IMR-90 (cell line): ENCODE data around the gene PRKCH. TPM values are rescaled to one million over a fixed set of nuclear protein-coding genes. Genes with fewer than 3 reads are reported as not detected.

ENCODE experiments used
- ATAC-seq: fragments of 200-7000 bp; cut with Tn5 transposase; 2 replicates; pipeline ENCODE4 v1.9.1; 2020; ENCODE audit warnings: low read depth, mild to moderate bottlenecking, moderate library complexity
- BruUV-seq: library from RNA; stranded (reverse); fragments of 400-500 nt; replicated peaks from 2 replicates; lab custom pipeline; 2021; lab: Mats Ljungman, UMichigan
- CTCF ChIA-PET: fragments of 300-600 bp; formaldehyde crosslinking; extraction: SDS; loops from one replicate; lab custom pipeline; 2021; ENCODE audit warnings: antibody characterized with exemption; lab: Yijun Ruan, JAX
- POLR2A ChIA-PET: fragments of 300-600 bp; sonication (Branson Sonifier 250); formaldehyde crosslinking; loops from one replicate; lab custom pipeline; 2022; ENCODE audit warnings: antibody characterized with exemption; ENCODE audit not compliant: unreplicated experiment; lab: Charles Lee
- DNase-seq: peaks from one replicate; pipeline ENCODE4 v3.0.0; 2013
- H2AFZ ChIP-seq: replicated peaks from 2 replicates; pipeline ENCODE3; 2013; ENCODE audit warnings: low read length, mild to moderate bottlenecking; ENCODE audit not compliant: poor library complexity
- H2AK5ac ChIP-seq: 2 replicates; pipeline ENCODE4 v1.6.1; 2013; ENCODE audit warnings: low read depth, low read length, inconsistent platforms
- H2AK9ac ChIP-seq: replicated peaks from 2 replicates; pipeline ENCODE3; 2013; ENCODE audit warnings: mild to moderate bottlenecking, low read depth, low read length, moderate library complexity; ENCODE audit not compliant: poor library complexity
- H2BK120ac ChIP-seq: 2 replicates; pipeline ENCODE4 v1.6.1; 2013; ENCODE audit warnings: low read depth, low read length, inconsistent platforms
- H2BK15ac ChIP-seq: 3 replicates; pipeline ENCODE4 v1.6.1; 2013; ENCODE audit warnings: low read depth, low read length, inconsistent platforms
- H2BK20ac ChIP-seq: 2 replicates; pipeline ENCODE4 v1.6.1; 2013; ENCODE audit warnings: low read depth, mild to moderate bottlenecking, inconsistent platforms, low read length, moderate library complexity
- H2BK5ac ChIP-seq: 2 replicates; pipeline ENCODE4 v1.6.1; 2013; ENCODE audit warnings: mild to moderate bottlenecking, low read depth, low read length, inconsistent platforms; ENCODE audit not compliant: poor library complexity, severe bottlenecking
- H3K14ac ChIP-seq: replicated peaks from 2 replicates; pipeline ENCODE4 v1.6.1; 2013; ENCODE audit warnings: low read depth, low read length, inconsistent platforms
- H3K18ac ChIP-seq: 2 replicates; pipeline ENCODE4 v1.6.1; 2013; ENCODE audit warnings: low read depth, low read length, control low read depth
- H3K23ac ChIP-seq: 2 replicates; pipeline ENCODE4 v1.6.1; 2013; ENCODE audit warnings: low read depth, low read length, inconsistent platforms
- H3K27ac ChIP-seq: 2 replicates; pipeline ENCODE4 v1.5.1; 2013; ENCODE audit warnings: mild to moderate bottlenecking, control low read depth, low read length; ENCODE audit not compliant: insufficient read depth
- H3K27me3 ChIP-seq: 2 replicates; pipeline ENCODE4 v1.6.1; 2013; ENCODE audit warnings: low read length; ENCODE audit not compliant: control insufficient read depth, insufficient read depth
- H3K36me3 ChIP-seq: 2 replicates; pipeline ENCODE4 v1.6.1; 2013; ENCODE audit warnings: low read length, mixed read lengths; ENCODE audit not compliant: control insufficient read depth, insufficient read depth
- H3K4ac ChIP-seq: 2 replicates; pipeline ENCODE4 v1.6.1; 2013; ENCODE audit warnings: low read depth, low read length, inconsistent platforms
- H3K4me1 ChIP-seq: 2 replicates; pipeline ENCODE4 v1.6.1; 2013; ENCODE audit warnings: low read length, mixed read lengths; ENCODE audit not compliant: control insufficient read depth, insufficient read depth
- H3K4me2 ChIP-seq: 2 replicates; pipeline ENCODE4 v1.6.1; 2013; ENCODE audit warnings: low read depth, mild to moderate bottlenecking, control low read depth, low read length, moderate library complexity
- H3K4me3 ChIP-seq: 2 replicates; pipeline ENCODE4 v1.5.1; 2013; ENCODE audit warnings: low read depth, mild to moderate bottlenecking, control low read depth, low read length, moderate library complexity; ENCODE audit not compliant: insufficient read depth
- H3K56ac ChIP-seq: 2 replicates; pipeline ENCODE4 v1.6.1; 2013; ENCODE audit warnings: low read length, inconsistent platforms; ENCODE audit not compliant: insufficient read depth; ENCODE audit errors: extremely low read depth
- H3K79me1 ChIP-seq, 2 experiments: 2 replicates each; pipeline ENCODE4 v1.6.1; 2013; ENCODE audit warnings: low read length in 2 of 2, inconsistent platforms in 1 of 2, low read depth in 1 of 2
- H3K9ac ChIP-seq: 2 replicates; pipeline ENCODE4 v1.6.1; 2013; ENCODE audit warnings: low read depth, low read length, control low read depth
- H3K9me1 ChIP-seq: 2 replicates; pipeline ENCODE4 v1.6.1; 2013; ENCODE audit warnings: low read length, inconsistent platforms; ENCODE audit not compliant: insufficient read depth
- H3K9me3 ChIP-seq: 2 replicates; pipeline ENCODE4 v1.6.1; 2013; ENCODE audit warnings: low read length; ENCODE audit not compliant: control insufficient read depth, insufficient read depth
- H4K20me1 ChIP-seq: 2 replicates; pipeline ENCODE4 v1.6.1; 2013; ENCODE audit warnings: low read length, inconsistent platforms; ENCODE audit not compliant: insufficient read depth
- H4K5ac ChIP-seq: 2 replicates; pipeline ENCODE4 v1.6.1; 2013; ENCODE audit warnings: mild to moderate bottlenecking, low read depth, low read length, control low read depth
- H4K8ac ChIP-seq, 2 experiments: 2 replicates each; pipeline ENCODE4 v1.6.1; 2013; ENCODE audit warnings: low read depth in 2 of 2, low read length in 2 of 2, control low read depth in 1 of 2, inconsistent platforms in 1 of 2
- H4K91ac ChIP-seq: 2 replicates; pipeline ENCODE4 v1.6.1; 2013; ENCODE audit warnings: low read depth, low read length, inconsistent platforms; ENCODE audit not compliant: insufficient read depth
- BHLHE40 ChIP-seq: fragments of 150-350 bp; IDR thresholded peaks from 2 replicates; pipeline ENCODE4 v1.6.1; 2016; ENCODE audit warnings: mild to moderate bottlenecking, low read depth, low read length
- CEBPB ChIP-seq: IDR thresholded peaks from 2 replicates; pipeline ENCODE4 v1.6.1; 2012; ENCODE audit warnings: low read depth, low read length, improper control_type of control experiment
- CHD1 ChIP-seq: IDR thresholded peaks from 2 replicates; pipeline ENCODE4 v1.6.1; 2012; ENCODE audit warnings: low read depth, low read length, improper control_type of control experiment
- CTCF ChIP-seq: conservative IDR thresholded peaks from 2 replicates; pipeline ENCODE4 v1.5.1; 2012; ENCODE audit warnings: mild to moderate bottlenecking, low read depth, low read length, improper control_type of control experiment
- ELK1 ChIP-seq: fragments of 150-350 bp; IDR thresholded peaks from 2 replicates; pipeline ENCODE4 v1.6.1; 2016; ENCODE audit warnings: low read depth, mild to moderate bottlenecking, low read length, moderate library complexity, borderline replicate concordance
- FOS ChIP-seq: fragments of 150-350 bp; IDR thresholded peaks from 2 replicates; pipeline ENCODE4 v1.6.1; 2016; ENCODE audit warnings: low read depth, low read length
- MAFK ChIP-seq: IDR thresholded peaks from 2 replicates; pipeline ENCODE4 v1.6.1; 2012; ENCODE audit warnings: low read depth, low read length, improper control_type of control experiment
- MAZ ChIP-seq: IDR thresholded peaks from 2 replicates; pipeline ENCODE4 v1.6.1; 2012; ENCODE audit warnings: low read depth, mild to moderate bottlenecking, low read length, improper control_type of control experiment, moderate library complexity, borderline replicate concordance
- MXI1 ChIP-seq: IDR thresholded peaks from 2 replicates; pipeline ENCODE4 v1.6.1; 2012; ENCODE audit warnings: low read depth, mild to moderate bottlenecking, low read length, moderate library complexity, borderline replicate concordance
- NFE2L2 ChIP-seq: fragments of 150-350 bp; IDR thresholded peaks from 2 replicates; pipeline ENCODE4 v1.6.1; 2016; ENCODE audit warnings: low read depth, mild to moderate bottlenecking, low read length
- POLR2A ChIP-seq: IDR thresholded peaks from 2 replicates; pipeline ENCODE4 v1.6.1; 2012; ENCODE audit warnings: mild to moderate bottlenecking, low read depth, low read length
- RAD21 ChIP-seq: IDR thresholded peaks from 2 replicates; pipeline ENCODE4 v1.6.1; 2012; ENCODE audit warnings: low read length, improper control_type of control experiment
- RCOR1 ChIP-seq: IDR thresholded peaks from 2 replicates; pipeline ENCODE4 v1.6.1; 2012; ENCODE audit warnings: mild to moderate bottlenecking, low read length, improper control_type of control experiment; ENCODE audit not compliant: insufficient replicate concordance
- RFX5 ChIP-seq: IDR thresholded peaks from 2 replicates; pipeline ENCODE4 v1.8.0; 2012; ENCODE audit warnings: low read depth, mild to moderate bottlenecking, low read length, moderate library complexity
- SMC3 ChIP-seq: fragments of 150-350 bp; IDR thresholded peaks from 2 replicates; pipeline ENCODE4 v1.6.1; 2016; ENCODE audit warnings: low read depth, mild to moderate bottlenecking, antibody characterized with exemption, low read length, moderate library complexity
- USF2 ChIP-seq: fragments of 150-350 bp; IDR thresholded peaks from 2 replicates; pipeline ENCODE4 v1.6.1; 2017; ENCODE audit warnings: mild to moderate bottlenecking, antibody characterized with exemption, low read length, low read depth
- WGBS, 2 experiments: methylation state at CpG; one replicate each; pipeline versions ENCODE4 v1.1.5 to v1.1.7; 2013; ENCODE audit warnings: missing lambda C conversion rate in 2 of 2; ENCODE audit not compliant: insufficient read length in 1 of 2; ENCODE audit errors: extremely low coverage in 2 of 2; 5-methylcytosine and 5-hydroxymethylcytosine counted together
- dilution Hi-C: fragments of 300-500 bp; cut with HindIII; formaldehyde crosslinking; loops from one replicate; pipeline ENCODE4 v1.14.3; 2018; ENCODE audit warnings: low sequenced_read_pairs; ENCODE audit not compliant: unreplicated experiment
- in situ Hi-C: fragments of 300-500 bp; cut with MboI; formaldehyde crosslinking; loops from 3 replicates; pipeline ENCODE4 v1.14.3; 2019; ENCODE audit warnings: low sequenced_read_pairs, inconsistent platforms, mixed read lengths
- intact Hi-C: fragments of 100-400 bp; cut with micrococcal nuclease; formaldehyde crosslinking; loops from 2 replicates; pipeline ENCODE4 v1.10.0; 2022
- polyA plus RNA-seq, 3 experiments: library from polyadenylated mRNA; depleted of rRNA; stranded (reverse); fragments of >200 nt; gene quantifications; 2 replicates each; pipeline ENCODE4 v1.2.3, GENCODE V29; 2012; ENCODE audit warnings: low replicate concordance in 1 of 3
- total RNA-seq: library from RNA; depleted of rRNA; stranded (reverse); fragments of >200 nt; gene quantifications from 2 replicates; pipeline ENCODE4 v1.2.3, GENCODE V29; 2012

PRKCH gene
- total and polyA plus RNA-seq, 2 of the 4 experiments (the other 2 are of a cell fraction) = 1.6 to 2.3 TPM

GRCh38 chr14:61516118-61516743, 194.9 kb downstream of the PRKCH start:
- ATAC-seq = no peak
- WGBS, 2 experiments = 100% methylated on average over 1 of the region's 2 CpGs; no CpG with 5 or more reads in 1 of the 2 experiments
- BruUV-seq = no TSS peak

More at GRCh38 chr14:61516118-61516743, 194.9 kb downstream of the PRKCH start:
- Histone ChIP-seq H3K9me3 (no peaks in the 10 kb centered on the region), H2BK120ac (no peak overlapping the region), H3K23ac (no peak overlapping the region), H3K4ac (no peak overlapping the region), H2AK5ac (no peak overlapping the region), H3K4me3 (no peak overlapping the region), H3K27me3 (no peaks in the 10 kb centered on the region), H2AFZ (no peak overlapping the region), H2BK15ac (no peak overlapping the region; the same call in 2 of the 3 replicates), H2AK9ac (no peak overlapping the region), H4K5ac (no peak overlapping the region), H2BK20ac (no peak overlapping the region; the same call in 1 of the 2 replicates), H3K14ac (no peak overlapping the region; the same call in 1 of the 2 replicates), H4K20me1 (no peaks in the 10 kb centered on the region), H3K4me1 (peaks cover 22% of the 10 kb centered on the region), H3K4me2 (no peak overlapping the region), H3K79me1 (no peaks in the 10 kb centered on the region), H3K9ac (no peak overlapping the region; the same call in 1 of the 2 replicates), H2BK5ac (peak overlapping the region; percentile 9), H4K8ac (peak overlapping the region in 1 of 2 experiments; percentile 6; a peak in 1 of 4 replicates), H3K56ac (no peak overlapping the region), H3K9me1 (peaks cover 9% of the 10 kb centered on the region; the same call in 1 of the 2 replicates), H4K91ac (no peak overlapping the region), H3K27ac (no peak overlapping the region), H3K18ac (0 out of 2 replicates have a peak overlapping the region, but pooled peaks have one; percentile 31), H3K36me3 (no peaks in the 10 kb centered on the region)
- in situ Hi-C loops = no loop called here
- TF ChIP-seq RCOR1 (no peak), MAZ (no peak), CHD1 (no peak), MAFK (no peak), BHLHE40 (no peak), CEBPB (no peak), ELK1 (no peak), RFX5 (no peak), FOS (no peak), CTCF (no peak), USF2 (no peak), RAD21 (no peak), MXI1 (no peak), NFE2L2 (no peak), SMC3 (no peak), POLR2A (no peak)
- intact Hi-C loops = no loop called here
- CTCF ChIA-PET = no interaction called here
- POLR2A ChIA-PET = no interaction called here
- DNase-seq = no peak
- dilution Hi-C loops = no loop called here
